Umbilical cord (tissue), 2 donors: Measurements from ENCODE around the gene DNAJC21. TPM values are rescaled to one million over a fixed set of nuclear protein-coding genes. Genes with fewer than 3 reads are reported as not detected.
"Not testable (repeated sequence)": the region's sequence is repeated elsewhere in the genome, so short reads cannot be mapped to it uniquely, and the experiment has no call there.

Experiments used
- DNase-seq: peaks from one replicate; pipeline ENCODE4 v3.0.0-alpha.2; 2015; ENCODE audit warnings: low spot score
- total RNA-seq: library from RNA; depleted of rRNA; stranded (reverse); fragments of >200 nt; gene quantifications from one replicate; pipeline ENCODE4 v1.2.3, GENCODE V29; 2014; ENCODE audit warnings: low replicate concordance; ENCODE audit not compliant: insufficient read depth

Gene DNAJC21
- total RNA-seq, 1 donor from 2014 or later = 72.9 TPM

DNA sequence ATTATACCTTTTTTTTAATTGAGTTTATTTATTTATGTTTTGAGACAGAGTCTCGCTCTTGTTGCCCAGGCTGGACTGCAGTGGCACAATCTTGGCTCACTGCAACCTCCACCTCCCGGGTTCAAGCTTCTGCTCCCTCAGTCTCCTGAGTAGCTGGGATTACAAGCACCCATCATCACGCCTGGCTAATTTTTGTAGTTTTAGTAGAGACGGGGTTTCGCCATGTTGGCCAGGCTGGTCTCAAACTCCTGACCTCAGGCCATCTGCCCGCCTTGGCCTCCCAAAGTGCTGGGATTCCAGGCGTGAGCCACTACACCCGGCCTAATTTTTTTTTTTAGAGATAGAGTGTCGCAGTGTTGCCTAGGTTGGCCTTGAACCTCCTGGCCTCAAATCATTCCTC is 6.1 kb upstream of the DNAJC21 start:
- DNase-seq = not testable (repeated sequence)

DNA sequence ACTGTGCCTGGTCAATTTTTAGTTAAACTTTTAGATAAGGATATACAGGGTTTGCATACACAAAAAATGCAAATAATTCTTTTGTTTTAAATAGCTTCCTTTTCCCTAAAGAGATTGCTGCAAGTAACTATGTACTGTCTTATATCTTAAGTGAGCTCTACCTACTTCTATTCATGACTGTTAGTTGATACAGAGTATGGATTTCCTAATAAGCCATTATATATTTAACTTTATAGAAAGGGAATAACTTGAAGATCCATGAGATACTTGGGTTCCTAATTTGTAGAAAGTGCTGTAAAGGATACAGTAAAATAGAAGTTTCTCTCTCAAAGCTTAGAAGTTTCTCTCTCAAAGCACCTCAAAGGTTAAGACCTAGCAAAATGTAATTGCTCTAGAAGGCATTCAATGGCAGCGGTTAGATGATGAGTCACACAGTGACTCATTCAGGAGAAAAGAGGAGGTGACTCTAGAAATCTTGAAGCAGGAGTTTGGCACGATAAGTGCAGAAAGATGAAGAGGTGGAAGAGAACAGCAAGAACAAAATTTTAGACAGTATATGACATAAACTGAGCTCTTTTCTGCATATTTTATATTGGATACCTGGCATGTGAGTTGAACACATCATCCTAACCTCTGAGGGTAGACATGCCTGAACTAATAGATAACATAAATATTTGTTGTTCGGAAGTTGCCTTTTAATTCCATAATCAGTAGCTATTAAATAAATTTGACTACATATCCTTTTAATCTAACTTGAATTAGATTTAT is 5.5 kb upstream of the DNAJC21 start:
- peak; percentile 51 for DNase-seq

DNA sequence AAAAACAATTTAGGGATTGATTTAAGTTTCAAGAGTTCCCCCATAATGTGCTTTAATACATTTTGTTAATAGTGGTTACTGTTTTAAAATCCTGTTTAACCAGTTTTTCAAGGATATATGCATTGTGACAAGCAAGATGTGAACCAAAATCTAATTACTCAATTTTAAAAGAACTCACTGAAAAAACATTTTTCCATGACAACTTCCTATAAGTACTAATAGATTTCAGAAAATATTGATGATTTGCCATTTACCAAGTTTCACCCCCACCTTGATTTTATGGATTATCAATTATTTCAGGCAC is 4.9 kb upstream of the DNAJC21 start:
- no peak for DNase-seq

DNA sequence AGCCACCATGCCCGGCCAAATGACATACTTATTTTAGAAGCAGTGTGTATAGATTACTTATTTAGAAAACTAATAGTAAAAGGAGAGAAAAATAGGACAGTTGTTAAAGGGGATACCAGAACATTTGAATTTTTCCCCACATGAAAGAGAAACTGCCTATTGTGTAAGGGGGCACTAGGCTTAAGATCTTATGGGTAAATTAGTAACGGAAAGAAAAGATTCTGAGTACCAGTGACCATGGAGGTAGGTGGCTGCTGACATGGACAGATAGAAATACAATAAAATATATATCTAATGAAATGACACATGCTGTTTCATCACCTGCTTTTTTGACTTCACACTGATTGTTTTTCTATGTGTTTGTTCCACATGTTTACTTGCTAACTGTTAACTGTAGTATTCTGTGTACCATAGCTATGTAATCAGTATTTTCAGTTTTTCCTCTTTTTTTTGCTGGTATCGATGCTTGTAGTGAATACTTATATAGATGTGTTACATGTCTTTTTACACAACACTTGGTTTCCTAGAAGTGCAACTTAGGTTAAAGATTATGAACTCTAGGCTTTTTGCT is 3.0 kb upstream of the DNAJC21 start:
- DNase-seq = no peak

DNA sequence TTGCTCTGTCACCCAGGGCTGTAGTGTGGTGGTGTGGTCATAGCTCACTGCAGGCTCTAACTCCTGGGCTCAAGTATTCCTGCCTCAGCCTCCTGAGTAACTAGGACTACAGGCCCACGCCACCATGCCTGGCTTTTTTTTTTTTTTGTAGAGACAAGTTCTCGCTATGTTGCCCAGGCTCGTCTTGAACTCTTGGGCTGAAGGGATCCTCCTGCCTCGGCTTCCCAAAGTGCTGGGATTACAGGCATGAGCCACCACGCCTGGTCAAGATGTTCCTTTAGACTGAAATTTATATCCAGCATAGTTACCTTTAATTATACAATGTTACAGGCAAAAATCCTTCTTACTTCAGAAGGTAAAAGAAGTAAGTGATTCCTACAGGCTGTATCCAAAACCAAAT is 1.6 kb upstream of the DNAJC21 start:
- no peak for DNase-seq

DNA sequence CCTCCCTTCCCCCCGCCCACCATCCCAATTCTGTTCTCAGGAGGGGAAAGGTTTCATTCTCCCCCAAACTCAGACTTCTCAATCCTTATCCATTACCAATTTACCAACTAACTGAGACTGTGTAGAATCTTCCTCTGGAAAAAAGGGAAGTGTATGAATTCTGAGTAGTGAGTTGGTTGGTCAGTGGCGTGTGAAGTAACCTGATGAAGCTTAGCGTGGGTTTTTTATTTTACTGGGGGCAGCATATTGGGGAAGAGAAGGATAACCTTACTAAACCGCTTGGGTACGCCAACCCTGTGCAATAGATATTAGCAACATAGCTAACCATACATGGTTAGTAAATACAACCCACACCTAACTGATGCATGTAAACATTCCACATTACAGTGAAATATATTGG is 1.1 kb upstream of the DNAJC21 start:
- DNase-seq = no peak

DNA sequence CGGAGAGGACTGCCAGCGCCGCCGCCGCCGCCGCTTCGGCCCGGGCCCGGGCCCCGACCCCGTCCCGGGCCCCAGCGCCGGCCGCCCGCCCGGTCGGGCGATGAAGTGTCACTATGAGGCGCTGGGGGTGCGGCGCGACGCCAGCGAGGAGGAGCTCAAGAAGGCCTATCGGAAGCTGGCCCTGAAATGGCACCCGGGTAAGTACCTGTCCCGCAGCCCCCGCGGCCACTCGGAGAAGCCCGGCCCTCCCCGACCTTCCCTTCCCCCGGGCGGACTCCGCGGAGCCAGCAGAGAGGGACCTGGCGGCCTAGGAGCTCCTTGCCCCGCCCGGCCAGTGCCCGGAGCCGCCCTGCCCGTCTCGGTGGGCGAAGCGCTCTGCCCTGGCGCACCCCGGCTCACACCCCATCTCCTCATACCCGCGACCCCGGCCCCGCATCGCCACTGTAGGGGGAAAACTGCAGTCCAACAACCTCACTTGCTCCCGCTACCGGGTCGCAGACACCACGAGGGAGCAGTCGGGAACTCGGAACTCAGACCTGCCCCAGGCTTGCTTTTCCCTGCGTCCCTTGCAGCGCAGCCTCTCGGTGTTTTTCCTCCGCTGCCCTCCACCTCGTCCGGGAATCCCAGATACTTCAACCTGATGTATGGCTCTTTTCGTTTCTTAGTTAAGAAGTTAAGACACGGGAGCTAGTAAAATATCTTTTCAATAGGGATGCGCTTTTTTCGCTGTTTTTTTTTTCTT is 532 bp downstream of the DNAJC21 start:
- peak; percentile 86 for DNase-seq

DNA sequence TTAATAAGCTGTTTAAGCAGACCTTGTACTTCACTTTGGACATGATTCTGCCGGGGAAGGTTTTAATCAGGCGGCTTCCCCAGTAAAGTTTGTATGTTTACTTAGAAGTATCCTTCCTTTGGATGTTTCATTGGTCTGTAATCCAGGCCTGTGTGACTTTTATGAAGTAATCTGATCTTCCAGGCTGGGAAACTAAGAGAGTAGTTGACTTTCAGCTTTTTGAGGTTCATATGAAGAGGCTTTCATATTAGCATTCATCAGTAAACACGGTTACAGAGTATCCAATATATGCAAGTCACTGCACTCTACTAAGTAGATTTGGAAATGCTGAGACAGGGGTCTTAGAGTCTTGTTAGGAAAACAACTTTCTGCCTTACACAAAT is 1.1 kb downstream of the DNAJC21 start:
- no peak for DNase-seq

DNA sequence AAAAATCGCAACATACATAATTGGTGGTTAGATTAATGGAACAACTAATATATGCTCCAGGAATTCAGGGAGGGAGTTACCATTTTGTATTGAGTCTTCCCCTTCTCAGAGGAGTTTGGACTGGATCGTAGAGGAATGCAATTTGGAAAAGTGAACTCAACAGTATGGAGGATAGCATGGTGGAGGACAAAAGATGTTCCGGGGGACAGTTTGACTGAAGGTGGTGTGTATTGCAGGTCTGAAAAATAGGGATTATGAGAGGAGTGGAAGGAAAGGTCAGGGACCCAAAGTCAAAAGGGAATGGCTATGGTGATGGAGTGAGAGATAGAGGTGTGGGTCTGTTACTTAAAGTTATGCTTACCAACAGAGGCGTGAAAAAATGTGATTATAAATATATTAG is 1.5 kb downstream of the DNAJC21 start:
- DNase-seq = peak; percentile 16

DNA sequence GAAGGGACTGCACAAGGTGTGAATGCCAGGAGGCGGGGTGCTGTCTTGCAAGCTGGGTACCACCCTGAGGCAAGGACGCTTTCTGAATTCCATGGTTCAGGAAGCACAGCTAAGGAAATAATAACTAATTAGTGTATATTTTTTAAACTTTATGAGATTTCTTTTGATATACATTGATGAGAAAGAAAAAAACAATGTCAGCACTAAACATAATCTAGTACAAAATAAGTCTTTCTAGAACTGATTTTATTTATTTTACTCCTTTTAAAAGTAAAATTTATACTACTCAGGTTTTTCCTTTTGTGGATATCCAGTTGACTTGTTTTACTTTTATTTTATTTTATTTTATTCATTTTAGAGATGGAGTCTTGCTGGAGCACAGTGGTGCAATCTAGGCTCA is 3.6 kb downstream of the DNAJC21 start:
- DNase-seq = no peak

DNA sequence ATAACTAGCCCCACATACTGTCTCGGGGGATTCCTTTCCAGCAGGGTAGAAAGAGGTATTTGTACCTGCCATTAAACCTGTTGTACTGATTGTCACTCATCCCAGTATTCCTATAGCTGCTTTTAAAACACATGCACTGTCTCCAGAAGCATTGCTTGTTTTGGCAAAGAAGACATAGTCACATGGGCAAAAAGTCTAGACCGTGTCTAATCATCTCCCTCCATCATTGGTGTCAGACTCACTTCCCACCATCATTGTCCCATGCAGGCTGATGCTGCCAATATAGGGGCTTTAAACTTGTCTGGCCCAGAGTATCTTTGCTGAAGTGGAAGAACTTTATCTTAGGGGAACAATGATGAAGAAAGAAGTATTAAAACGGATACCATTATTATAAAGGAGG is 12.6 kb downstream of the DNAJC21 start:
- DNase-seq = no peak

DNA sequence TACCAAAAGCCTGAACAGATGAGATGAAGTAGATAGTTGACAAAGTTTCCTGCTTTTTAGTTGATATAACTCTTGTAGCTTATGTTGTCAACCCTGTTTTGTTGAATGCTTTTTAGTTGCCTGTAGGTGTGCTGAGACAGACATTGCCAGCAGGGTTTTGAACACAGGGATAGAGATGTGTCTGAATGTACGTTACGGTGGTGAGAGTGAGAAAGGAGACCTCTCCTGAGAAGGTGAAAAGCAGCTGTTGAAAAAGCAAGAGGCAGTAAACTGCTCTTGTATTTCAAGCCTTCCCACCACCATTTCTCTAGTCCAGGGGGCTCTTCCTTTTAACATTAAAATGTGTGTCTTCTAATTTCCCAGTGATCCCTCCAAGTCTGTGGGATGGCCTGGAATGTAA is 14.7 kb downstream of the DNAJC21 start:
- DNase-seq = no peak

DNA sequence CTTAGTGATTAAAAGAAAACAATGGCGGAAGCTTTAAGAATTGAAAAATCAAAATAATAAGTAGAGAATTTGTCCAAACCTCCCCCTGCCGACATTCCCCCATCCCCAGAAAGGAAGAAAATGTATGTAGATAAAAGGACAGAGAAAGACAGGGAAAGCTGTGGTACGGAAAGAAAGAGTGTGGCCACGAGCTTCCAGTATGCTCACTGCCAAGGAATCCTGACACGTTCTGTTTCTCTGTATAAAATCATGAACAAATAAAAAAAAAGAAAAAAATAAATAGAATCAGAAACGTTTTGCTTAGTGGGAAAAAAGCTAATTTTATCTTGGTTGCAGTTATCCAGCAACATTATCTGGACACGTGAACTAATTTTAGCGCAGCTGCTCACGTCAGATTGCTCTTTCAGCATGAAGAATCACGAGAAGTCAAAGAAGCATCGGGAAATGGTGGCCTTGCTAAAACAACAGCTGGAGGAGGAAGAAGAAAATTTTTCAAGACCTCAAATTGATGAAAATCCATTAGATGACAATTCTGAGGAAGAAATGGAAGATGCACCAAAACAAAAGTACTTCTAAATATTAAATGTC is 15.2 kb downstream of the DNAJC21 start:
- no peak for DNase-seq

DNA sequence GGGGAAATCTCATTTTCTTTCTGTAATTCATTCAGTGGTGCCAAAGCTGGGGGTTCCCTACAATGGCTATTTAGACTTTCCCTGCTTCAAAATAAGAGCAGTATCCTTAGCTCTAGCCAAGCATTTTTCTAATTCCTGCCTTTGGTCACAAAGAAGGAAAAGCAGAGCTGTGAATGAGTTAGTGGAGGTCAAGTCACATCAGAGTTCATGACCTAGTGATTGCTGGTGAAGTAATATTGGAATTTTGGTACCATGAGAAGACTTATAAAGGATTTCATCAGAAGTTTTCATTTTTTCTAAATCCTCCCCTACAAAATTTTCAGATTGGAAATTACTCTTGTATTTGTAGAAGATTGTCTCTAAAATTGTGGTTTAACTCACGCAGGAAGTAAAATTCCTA is 28.0 kb downstream of the DNAJC21 start:
- no peak for DNase-seq

DNA sequence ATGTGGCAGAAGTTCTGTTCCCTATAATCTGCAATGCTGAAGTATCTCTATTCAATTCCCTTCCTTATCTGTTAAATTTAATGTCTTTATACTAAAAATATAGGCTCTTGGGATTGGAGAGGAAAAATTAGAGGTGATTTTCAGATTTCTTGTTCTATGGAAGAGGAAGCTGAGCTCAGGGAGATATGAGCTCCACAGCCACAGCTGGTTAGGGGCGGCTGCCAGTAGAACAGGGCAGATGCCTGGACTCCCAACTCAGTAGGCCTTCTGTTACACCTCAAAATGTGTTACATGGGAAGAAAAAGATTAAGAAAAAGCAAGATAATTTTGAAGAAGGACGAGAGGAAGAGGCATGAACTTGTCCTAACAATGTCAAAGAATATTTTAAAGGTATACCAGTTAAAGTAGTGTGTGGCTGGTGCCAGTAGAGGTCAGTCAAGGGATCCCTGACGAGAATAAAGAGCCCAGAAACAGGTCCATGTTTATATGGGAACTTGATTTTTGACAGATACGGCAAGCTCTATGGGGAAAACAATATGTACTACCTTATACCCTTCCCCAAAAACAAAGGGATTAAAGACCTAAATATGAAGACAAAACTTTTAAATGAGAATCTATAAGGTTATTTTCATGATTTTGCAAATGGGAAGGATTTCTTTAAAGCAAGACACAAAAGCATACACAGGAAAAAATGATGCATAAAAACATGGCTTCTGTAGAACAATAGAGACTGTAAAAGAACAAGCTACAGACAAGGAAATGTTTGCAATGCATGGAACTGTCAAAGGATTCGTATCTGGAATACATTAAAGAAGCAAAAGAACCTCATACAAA is 28.7 kb downstream of the DNAJC21 start:
- peak; percentile 61 for DNase-seq

DNA sequence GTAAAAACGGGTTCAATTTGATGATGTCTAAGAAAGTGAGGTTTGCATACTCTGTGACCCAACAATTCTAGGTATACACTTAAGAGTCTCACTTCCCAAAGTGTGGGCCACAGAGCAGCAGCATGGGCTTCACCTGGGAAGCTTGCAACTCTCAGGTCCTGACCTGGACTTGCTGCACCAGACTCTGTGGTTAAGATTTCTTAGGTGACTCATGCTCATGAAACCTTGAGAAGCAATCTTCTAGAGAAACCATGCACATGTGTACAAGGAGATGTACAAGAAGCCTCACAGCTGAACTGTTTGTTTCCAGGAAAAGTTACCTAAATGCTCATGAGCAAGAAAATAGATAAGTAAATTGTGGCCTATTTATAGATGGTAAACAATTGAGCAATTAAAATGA is 30.0 kb downstream of the DNAJC21 start:
- no peak for DNase-seq

DNA sequence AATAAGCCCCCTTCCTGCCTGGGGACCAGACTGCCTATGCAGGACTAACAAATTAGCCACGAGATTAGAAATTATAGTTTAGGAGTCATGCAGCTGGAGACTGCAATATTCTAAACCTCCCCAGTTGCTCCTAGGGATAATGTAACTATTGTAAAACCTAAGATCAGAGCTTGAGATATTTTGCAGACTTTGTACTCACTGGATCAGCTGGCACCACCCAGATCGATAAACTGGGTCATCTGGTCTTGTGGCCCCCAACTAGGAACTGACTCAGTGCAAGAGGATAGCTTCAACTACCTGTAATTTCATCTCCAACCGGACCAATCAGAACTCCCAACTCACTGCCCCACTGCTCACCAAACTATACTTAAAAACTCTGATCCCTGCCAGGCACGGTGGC is 38.2 kb downstream of the DNAJC21 start:
- no peak for DNase-seq

DNA sequence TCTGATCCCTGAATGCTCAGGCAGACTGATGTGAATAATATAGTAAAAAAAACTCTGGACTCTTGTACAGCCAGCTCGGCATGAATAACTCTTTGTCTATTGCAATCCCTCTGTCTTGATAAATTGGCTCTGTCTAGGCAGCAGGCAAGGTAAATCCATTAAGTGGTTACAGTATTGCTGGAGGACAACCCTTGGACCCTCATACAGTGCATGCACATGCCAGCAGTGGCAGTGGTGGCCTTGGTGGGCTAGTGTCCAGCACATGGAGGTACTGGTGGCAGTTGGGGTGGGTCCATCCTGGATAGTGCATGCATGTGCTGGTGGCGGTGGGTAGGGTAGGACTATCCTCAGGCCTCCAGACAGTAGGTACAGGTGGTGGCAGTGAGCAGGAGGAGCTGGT is 38.9 kb downstream of the DNAJC21 start:
- no peak for DNase-seq

DNA sequence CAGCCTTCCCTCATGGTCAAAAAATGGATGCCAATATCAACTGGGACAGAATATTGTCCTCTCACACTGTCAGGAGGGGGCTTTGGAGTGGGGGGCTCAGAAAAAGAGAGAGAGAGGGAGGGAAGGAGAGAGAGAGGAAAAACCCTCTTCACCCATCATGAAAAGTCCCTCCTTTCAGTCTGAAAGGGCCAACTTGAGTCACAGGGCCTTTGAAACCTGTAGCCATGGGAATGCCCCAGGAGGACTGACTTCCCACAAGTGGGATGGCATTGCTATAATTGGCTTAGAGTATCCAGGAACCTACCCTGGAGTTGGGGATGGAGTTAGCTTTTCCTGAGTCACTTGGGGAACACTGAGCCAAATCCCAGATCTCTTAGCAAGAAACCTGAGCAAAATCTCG is 41.2 kb downstream of the DNAJC21 start:
- DNase-seq = no peak

DNA sequence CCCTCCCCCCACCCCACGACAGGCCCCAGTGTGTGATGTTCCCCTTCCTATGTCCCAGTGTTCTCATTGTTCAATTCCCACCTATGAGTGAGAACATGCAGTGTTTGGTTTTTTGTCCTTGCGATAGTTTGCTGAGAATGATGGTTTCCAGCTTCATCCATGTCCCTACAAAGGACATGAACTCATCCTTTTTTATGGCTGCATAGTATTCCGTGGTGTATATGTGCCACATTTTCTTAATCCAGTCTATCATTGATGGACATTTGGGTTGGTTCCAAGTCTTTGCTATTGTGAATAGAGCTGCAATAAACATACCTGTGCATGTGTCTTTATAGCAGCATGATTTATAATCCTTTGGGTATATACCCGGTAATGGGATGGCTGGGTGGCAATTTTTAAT is 42.3 kb downstream of the DNAJC21 start:
- not testable (repeated sequence) for DNase-seq

DNA sequence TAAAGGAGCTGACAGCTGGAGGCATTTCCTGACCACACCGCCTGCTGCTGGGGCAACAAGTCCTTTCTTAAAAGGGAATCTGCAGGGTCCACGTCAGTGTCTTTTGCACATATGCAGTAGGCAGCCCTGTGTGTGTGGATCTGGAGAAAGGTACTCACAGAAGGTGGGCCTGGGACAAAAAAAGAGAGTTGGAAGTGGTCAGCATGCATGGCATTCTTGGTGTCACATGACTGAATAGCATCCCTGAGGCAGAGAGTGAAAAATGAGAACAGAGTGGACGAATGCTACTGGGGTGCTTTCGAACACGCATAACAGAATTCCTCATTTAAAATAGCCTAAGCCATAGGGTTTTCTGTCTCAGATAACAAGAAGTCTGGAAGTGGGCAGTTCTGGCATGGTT is 47.0 kb downstream of the DNAJC21 start:
- no peak for DNase-seq
